ENCODE results near the gene TMEM38A. TPM values are rescaled to one million over a fixed set of nuclear protein-coding genes. Genes with fewer than 3 reads are reported as not detected.

TMEM38A gene
- total and polyA plus RNA-seq, 4 donors: 3.1 to 6.2 (median 3.9) TPM

- Histone ChIP-seq H3K4me1 (ENCODE audit: control insufficient read depth in 4 of 4, insufficient read depth in 4 of 4, low read length in 3 of 4) (peaks cover 0 to 34% (median 21%) of the 10 kb centered on the region in 4 donors), H3K9ac (ENCODE audit: low read depth in 1 of 2, low read length in 2 of 2) (peak within 1 kb of the TSS; percentile 75 to 97), H3K9me3 (ENCODE audit: control insufficient read depth in 4 of 4, low read length in 3 of 4) (no peaks in the 10 kb centered on the region), H3K36me3 (ENCODE audit: control insufficient read depth in 4 of 4, insufficient read depth in 3 of 4, low read depth in 1 of 4, low read length in 3 of 4) (peaks cover 3 to 19% (median 8%) of the 10 kb centered on the region in 4 donors), H3K27ac (ENCODE audit: low read depth in 1 of 2, low read length in 2 of 2) (peak within 1 kb of the TSS; percentile 84 to 98), H3K4me3 (ENCODE audit: low read depth in 1 of 3, low read length in 3 of 3) (peak within 1 kb of the TSS; percentile 75 to 95 (median 86)), H3K27me3 (ENCODE audit: control insufficient read depth in 4 of 4, insufficient read depth in 4 of 4, low read length in 3 of 4) (no peaks in the 10 kb centered on the region)
- 1% methylated on average over 60 of the region's 60 CpGs for WGBS
- TF ChIP-seq ZBTB33 (IDR thresholded peaks at IDR 0.05): peak; percentile 86
- TF ChIP-seq REST (IDR thresholded peaks at IDR 0.05): peak; percentile 91
- TF ChIP-seq FOXA2 (IDR thresholded peaks at IDR 0.05): no peak
- peak; percentile 14 to 25 for TF ChIP-seq RAD21 (IDR thresholded peaks at IDR 0.05)
- TF ChIP-seq CTCF (IDR thresholded peaks at IDR 0.05; ENCODE audit: low read depth, low read length, missing input control): no peak
- no peak for TF ChIP-seq JUND (IDR thresholded peaks at IDR 0.05)
- peak; percentile 66 to 75 for TF ChIP-seq RXRA (IDR thresholded peaks at IDR 0.05)
- peak; percentile 95 for TF ChIP-seq SP1 (IDR thresholded peaks at IDR 0.05)
- TF ChIP-seq ATF3 (IDR thresholded peaks at IDR 0.05): no peak
- TF ChIP-seq YY1 (IDR thresholded peaks at IDR 0.05): peak; percentile 64
- no peak for TF ChIP-seq TAF1 (conservative IDR thresholded peaks at IDR 0.05)
- TF ChIP-seq NR2F2 (IDR thresholded peaks at IDR 0.05): peak; percentile 87
- TF ChIP-seq HNF4A (conservative IDR thresholded peaks at IDR 0.05): peak in 1 of 2 donors; percentile 30
- peak; percentile 36 for TF ChIP-seq FOXA1 (IDR thresholded peaks at IDR 0.05)
- TF ChIP-seq HNF4G (IDR thresholded peaks at IDR 0.05): no peak
- peak; percentile 82 for TF ChIP-seq MAX (IDR thresholded peaks at IDR 0.05)
- peak; percentile 99 for TF ChIP-seq GABPA (IDR thresholded peaks at IDR 0.05 in 1 of 2, conservative IDR thresholded peaks at IDR 0.05 in 1 of 2)
- TF ChIP-seq EGR1 (IDR thresholded peaks at IDR 0.05; ENCODE audit: low read depth in 2 of 2): peak; percentile 17 to 55
- peak; percentile 97 for DNase-seq (ENCODE audit: low spot score)
These were observed 869 bp upstream of the TMEM38A start, which contains the start of gene SMIM7 for GRCh38 chr19:16659832-16660708. TSS of gene SMIM7 (minus strand) at chr19:16660144. CDS start at chr19:16660110, 34 bp downstream.

Measured in liver (tissue), 9 donors.